ENCODE measurements around the gene CXXC5. TPM values are rescaled to one million over a fixed set of nuclear protein-coding genes. Genes with fewer than 3 reads are reported as not detected.

The CXXC5 gene
- total and polyA plus RNA-seq, 2 of the 4 experiments (the other 2 are of a cell fraction): 24.9 to 35.7 TPM

DNA sequence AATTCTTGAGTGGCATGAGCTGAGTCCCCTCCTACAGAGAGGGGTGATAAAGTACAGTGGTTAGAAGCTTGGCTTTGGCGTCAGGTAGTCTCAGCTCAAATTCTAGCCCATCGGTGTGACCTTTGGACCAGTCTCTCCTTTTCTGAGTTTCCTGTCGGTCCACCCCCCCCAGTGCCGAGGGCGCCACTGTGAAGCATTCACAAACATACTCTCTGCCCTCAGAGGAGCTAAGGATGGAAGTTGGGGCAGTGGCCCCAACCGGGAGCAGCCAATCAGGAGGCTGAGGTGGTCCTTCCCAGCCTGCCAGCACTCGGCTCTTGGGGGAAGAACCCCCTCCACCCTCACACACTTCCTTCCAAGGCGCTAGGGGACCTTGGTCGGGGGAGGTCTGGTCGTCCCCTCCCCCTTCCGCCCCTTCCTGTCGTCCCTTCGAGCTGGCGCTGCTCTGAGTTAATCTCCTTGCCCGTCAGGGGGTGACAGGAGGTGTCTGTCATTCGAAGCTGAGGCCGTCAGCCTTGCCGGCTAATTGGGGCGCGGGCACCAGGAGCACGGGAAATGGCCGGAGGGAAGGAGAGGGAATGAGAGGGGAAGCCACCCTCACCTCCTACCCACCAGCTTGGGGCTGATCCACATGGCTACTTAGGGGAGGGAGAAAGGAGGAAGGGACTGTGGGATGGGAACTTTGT lies 53.0 kb downstream of the CXXC5 start:
- H3K9me3 ChIP-seq (ENCODE audit: control insufficient read depth, insufficient read depth, low read length): no peaks in the 10 kb centered on the region
- TF ChIP-seq, protein P1, sequence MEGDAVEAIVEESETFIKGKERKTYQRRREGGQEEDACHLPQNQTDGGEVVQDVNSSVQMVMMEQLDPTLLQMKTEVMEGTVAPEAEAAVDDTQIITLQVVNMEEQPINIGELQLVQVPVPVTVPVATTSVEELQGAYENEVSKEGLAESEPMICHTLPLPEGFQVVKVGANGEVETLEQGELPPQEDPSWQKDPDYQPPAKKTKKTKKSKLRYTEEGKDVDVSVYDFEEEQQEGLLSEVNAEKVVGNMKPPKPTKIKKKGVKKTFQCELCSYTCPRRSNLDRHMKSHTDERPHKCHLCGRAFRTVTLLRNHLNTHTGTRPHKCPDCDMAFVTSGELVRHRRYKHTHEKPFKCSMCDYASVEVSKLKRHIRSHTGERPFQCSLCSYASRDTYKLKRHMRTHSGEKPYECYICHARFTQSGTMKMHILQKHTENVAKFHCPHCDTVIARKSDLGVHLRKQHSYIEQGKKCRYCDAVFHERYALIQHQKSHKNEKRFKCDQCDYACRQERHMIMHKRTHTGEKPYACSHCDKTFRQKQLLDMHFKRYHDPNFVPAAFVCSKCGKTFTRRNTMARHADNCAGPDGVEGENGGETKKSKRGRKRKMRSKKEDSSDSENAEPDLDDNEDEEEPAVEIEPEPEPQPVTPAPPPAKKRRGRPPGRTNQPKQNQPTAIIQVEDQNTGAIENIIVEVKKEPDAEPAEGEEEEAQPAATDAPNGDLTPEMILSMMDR (conservative IDR thresholded peaks at IDR 0.05; ENCODE audit: low read depth, low read length): no peak
- TF ChIP-seq RFX5 (IDR thresholded peaks at IDR 0.05; ENCODE audit: low read depth, low read length): no peak
- TF ChIP-seq SMC3 (IDR thresholded peaks at IDR 0.05; ENCODE audit: low read depth, low read length): no peak
- no peak overlapping the region for H2AK5ac ChIP-seq (ENCODE audit: low read depth, low read length)
- H3K23ac ChIP-seq (ENCODE audit: low read depth, low read length): no peak overlapping the region
- ChIA-PET POLR2A (ENCODE audit: unreplicated experiment) (no interaction called here), CTCF (interaction anchor here (0.6 to 1.2 kb wide), 4 partner anchors 45 to 167 kb away, joined by 3 to 4 read pairs (median 3); no protein-coding TSS in a partner anchor)
- H3K36me3 ChIP-seq (ENCODE audit: control insufficient read depth, insufficient read depth, low read length): no peaks in the 10 kb centered on the region
- BruUV-seq (replicated peaks): no TSS peak
- no peak overlapping the region for H2BK120ac ChIP-seq (ENCODE audit: low read depth, low read length)
- ATAC-seq (ENCODE audit: low read depth): no peak
- intact Hi-C loops (cut with micrococcal nuclease) (no loop called here), in situ Hi-C loops (cut with MboI; ENCODE audit: low sequenced_read_pairs) (no loop called here), dilution Hi-C loops (cut with HindIII; ENCODE audit: low sequenced_read_pairs, unreplicated experiment) (no loop called here)
- H3K27me3 ChIP-seq (ENCODE audit: control insufficient read depth, insufficient read depth, low read length): no peaks in the 10 kb centered on the region; the same call in 1 of the 2 replicates
- no peak overlapping the region for H4K5ac ChIP-seq (ENCODE audit: low read depth, low read length)
- no peak for DNase-seq
- H3K79me1 ChIP-seq (ENCODE audit: low read depth in 1 of 2, low read length in 2 of 2): no peaks in the 10 kb centered on the region; a peak in 1 of 4 replicates
- H3K56ac ChIP-seq (ENCODE audit: extremely low read depth, insufficient read depth, low read length): no peak overlapping the region
- WGBS, 2 experiments (ENCODE audit: extremely low coverage in 2 of 2, insufficient read length in 1 of 2): no CpG with 5 or more reads among the region's 22 CpGs
- H2BK20ac ChIP-seq (ENCODE audit: low read depth, low read length): no peak overlapping the region
- H3K9me1 ChIP-seq (ENCODE audit: insufficient read depth, low read length): peaks cover 17% of the 10 kb centered on the region
- H3K27ac ChIP-seq (ENCODE audit: insufficient read depth, low read length): no peak overlapping the region
- no peak overlapping the region for H2BK15ac ChIP-seq (ENCODE audit: low read depth, low read length)
- no peak overlapping the region for H3K14ac ChIP-seq (replicated peaks; ENCODE audit: low read depth, low read length)
- peak overlapping the region; percentile 68 for H2AFZ ChIP-seq (replicated peaks; ENCODE audit: low read length, poor library complexity)
- H2AK9ac ChIP-seq (replicated peaks; ENCODE audit: low read depth, low read length, poor library complexity): no peak overlapping the region
- no peak overlapping the region for H3K9ac ChIP-seq (ENCODE audit: low read depth, low read length)
- no peak overlapping the region for H4K91ac ChIP-seq (ENCODE audit: insufficient read depth, low read depth, low read length)
- no peak overlapping the region for H3K18ac ChIP-seq (ENCODE audit: low read depth, low read length)
- no peaks in the 10 kb centered on the region for H4K20me1 ChIP-seq (ENCODE audit: insufficient read depth, low read length)
- H2BK5ac ChIP-seq (ENCODE audit: low read depth, low read length, poor library complexity, severe bottlenecking): no peak overlapping the region
- H3K4me2 ChIP-seq (ENCODE audit: low read depth, low read length): no peak overlapping the region
- H3K4me3 ChIP-seq (ENCODE audit: insufficient read depth, low read depth, low read length): no peak overlapping the region
- no peak overlapping the region for H4K8ac ChIP-seq (ENCODE audit: low read depth in 2 of 2, low read length in 2 of 2)
- H3K4ac ChIP-seq (ENCODE audit: low read depth, low read length): no peak overlapping the region
- H3K4me1 ChIP-seq (ENCODE audit: control insufficient read depth, insufficient read depth, low read length): peaks cover 20% of the 10 kb centered on the region

Data from IMR-90 (cell line).